NCI-H1930 (cell line): ENCODE measurements around the gene MACF1.

Experiments used
- DNase-seq, 2 experiments: peaks; one replicate each; lab custom pipeline; 2025; lab: John Stamatoyannopoulos, UW

MACF1 gene

DNA sequence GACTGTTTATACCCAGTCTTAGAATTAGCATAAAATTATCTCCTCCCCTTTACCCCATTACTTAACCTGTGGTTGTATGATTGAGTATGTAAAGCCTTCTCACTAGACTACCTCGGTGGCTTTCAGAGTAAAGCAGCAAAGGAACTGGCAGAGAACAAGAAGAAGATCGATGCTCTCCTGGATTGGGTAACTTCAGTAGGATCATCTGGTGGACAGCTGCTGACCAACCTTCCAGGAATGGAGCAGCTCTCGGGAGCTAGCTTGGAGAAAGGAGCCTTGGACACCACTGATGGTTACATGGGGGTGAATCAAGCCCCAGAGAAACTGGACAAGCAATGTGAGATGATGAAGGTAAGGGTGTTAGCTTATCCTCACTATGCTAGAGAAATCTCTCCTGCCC lies 148.4 kb downstream of the MACF1 start:
- DNase-seq = no peak

DNA sequence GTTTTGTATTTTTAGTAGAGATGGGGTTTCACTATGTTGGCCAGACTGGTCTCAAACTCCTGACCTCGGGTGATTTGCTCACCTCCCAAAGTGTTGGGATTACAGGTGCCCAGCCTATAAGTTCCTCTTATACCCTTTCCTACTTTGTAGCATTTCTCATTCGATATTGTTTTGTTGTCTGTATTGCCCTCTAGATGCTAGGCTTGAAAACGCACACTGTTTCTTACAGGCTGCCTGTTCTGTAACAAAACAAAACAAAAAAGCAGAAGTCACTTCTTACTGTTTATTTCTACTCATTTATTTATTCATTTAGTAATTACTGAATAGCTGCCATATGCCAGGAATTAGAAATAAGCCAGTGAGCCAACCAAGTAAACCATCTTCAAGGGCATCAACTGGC lies 150.1 kb downstream of the MACF1 start:
- DNase-seq = no peak

DNA sequence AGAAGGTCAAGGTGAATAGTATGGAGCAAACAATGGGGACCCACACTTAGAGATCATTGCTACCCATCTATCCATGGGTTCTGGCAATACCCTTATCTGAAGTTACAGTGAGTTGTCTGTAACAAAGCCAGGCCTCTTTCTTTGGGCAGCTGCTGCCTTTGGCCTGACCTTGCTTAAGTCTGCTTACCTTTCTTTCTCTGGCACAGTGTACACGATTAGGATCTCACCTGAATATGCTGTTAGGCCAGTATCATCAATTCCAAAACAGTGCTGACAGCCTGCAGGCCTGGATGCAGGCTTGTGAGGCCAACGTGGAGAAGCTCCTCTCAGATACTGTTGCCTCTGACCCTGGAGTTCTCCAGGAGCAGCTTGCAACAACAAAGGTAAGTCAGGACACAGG lies 154.0 kb downstream of the MACF1 start:
- DNase-seq = no peak

DNA sequence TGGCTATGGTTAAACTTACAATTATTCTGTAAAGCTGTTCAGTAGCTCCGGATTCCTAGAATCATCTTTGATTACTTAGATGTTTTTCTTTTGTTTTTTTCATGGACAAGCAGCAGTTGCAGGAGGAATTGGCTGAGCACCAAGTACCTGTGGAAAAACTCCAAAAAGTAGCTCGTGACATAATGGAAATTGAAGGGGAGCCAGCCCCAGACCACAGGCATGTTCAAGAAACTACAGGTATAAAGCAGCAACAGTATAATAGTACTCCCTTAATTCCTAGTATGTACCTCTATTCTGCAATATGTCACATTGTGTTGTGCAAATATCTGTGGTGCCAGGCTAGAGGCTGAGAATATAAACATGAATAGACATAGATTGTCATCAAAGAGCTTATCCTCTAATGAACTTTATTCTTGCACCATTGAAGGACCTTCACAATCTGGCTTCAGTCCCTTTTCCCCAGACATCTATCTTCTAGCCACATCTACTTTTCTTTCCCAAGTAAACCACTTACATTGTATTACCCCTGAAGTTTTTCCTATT lies 154.6 kb downstream of the MACF1 start:
- DNase-seq = no peak

DNA sequence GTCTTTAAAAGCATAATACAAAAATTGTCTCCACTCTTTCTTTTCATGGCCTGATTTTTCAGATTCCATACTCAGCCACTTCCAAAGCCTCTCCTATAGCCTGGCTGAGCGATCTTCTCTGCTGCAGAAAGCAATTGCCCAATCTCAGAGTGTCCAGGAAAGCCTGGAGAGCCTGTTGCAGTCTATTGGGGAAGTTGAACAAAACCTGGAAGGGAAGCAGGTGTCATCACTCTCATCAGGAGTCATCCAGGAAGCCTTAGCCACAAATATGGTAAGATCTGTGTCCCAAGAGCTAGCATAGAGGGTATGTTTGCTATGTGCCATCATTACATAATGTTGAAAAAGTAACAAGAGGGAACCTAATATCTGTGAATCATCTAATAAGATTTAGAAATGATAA lies 156.2 kb downstream of the MACF1 start:
- no peak for DNase-seq

DNA sequence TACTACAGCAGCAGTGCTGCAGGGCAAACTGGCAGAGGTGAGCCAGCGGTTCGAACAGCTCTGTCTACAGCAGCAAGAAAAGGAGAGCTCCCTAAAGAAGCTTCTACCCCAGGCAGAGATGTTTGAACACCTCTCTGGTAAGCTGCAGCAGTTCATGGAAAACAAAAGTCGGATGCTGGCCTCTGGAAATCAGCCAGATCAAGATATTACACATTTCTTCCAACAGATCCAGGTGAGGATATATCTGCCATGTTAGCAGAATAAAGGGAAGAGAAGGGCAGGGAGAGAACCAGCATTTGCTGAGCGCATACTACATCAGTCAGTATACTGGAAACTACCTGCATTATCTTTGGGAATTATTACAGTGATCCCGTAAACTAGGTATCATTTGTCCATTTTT lies 157.0 kb downstream of the MACF1 start:
- no peak for DNase-seq

DNA sequence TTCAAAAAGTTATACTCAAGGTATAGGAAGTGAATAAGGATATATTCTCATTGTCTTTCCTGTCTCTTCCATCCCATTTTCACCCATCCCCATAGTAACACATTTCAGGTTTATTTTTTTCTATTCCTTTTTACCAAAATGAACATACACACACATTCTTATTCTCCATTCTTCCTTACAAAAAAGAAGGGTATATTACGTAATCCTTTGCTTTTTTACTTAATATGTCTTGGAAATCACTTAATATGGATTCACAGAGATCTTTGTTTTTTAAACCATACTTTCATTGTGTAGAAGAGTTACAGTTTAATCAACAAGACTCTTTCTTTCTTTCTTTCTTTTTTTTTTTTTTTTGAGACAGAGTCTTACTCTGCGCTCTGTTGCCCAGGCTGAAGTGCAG lies 158.8 kb downstream of the MACF1 start:
- DNase-seq = no peak

DNA sequence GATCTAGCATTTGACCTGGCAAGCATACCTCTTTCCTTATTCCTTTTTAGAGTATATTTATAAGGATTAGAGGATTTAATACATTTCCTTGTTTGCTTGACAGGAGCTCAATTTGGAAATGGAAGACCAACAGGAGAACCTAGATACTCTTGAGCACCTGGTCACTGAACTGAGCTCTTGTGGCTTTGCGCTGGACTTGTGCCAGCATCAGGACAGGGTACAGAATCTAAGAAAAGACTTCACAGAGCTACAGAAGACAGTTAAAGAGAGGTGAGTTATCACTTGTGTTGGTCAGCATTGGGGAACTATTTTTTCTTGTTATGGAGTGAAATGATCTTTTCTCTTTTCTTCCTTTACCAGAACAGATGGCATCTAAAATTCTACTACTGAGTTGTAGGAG lies 163.6 kb downstream of the MACF1 start:
- no peak for DNase-seq

DNA sequence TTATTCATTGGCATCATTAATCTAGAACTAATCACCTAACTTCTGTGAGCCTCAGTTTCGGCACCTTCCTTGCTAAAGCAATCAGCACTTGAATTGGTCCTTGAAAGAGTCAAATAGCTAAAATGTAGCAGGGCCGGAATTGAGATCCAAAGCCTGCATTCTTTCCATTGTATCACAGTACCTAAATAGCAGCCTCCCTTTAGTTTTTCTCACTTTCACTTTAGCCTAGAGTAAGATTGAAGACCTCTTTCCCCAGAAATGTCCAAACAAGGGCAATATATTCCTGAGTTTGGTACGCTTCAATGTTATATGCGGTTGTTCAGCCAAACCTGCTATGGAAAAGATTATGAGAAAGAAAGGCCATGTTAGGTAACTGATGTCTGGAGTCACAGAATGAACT lies 165.1 kb downstream of the MACF1 start:
- no peak for DNase-seq

DNA sequence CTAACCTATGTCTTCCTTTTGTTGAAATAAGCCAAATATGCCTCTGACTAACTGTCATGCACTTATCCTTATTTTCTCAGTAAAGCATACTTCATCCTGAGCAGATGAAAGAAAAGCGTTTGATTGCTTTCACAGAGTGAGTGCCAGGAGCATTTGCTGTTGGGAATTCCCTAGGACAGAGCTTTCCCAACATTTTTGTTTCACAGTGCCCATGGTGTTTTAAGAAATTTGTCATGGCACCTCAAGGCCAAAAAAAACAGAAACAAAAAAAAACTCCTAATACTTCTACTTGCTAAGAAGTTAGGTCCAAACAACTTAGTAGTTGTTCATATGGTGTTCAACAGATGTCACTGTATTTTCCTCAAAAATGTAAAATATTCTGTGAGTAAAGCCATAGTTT lies 166.1 kb downstream of the MACF1 start:
- DNase-seq = no peak

DNA sequence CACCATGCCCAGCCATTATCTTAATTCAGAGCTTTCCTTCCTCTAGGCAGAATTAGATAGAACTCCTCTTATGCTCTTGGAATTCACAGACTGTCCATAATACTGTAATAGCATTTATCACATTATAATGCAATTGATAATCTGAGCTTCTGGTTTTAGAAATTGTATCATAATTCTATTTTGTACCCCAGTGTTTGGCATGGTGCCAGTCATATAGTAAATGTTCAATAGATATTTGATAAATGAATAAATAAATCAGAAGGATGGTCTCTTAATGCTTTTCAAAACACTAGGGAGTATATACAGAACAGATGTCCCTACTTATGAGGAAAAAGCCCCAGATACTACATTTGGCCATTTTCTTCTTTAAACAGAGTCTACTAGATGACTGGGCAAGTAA lies 167.6 kb downstream of the MACF1 start:
- no peak for DNase-seq

DNA sequence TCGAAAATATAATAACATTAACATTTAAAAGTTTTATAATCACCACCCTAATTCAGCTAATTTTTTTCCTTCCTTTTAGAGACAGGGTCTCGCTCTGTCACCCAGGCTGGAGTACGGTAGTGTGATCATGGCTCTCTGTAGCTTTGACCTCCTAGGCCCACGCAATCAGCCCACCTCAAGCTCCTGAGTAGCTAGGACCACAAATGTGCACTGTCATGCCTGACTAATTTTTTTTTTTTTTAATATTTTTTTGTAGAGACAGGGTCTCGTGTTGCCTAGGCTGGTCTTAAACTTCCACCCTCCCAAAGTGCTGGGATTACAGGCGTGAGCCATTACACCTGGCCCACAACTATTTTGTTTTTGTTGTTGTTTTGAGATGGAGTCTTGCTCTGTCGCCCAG lies 172.2 kb downstream of the MACF1 start:
- DNase-seq = no peak

DNA sequence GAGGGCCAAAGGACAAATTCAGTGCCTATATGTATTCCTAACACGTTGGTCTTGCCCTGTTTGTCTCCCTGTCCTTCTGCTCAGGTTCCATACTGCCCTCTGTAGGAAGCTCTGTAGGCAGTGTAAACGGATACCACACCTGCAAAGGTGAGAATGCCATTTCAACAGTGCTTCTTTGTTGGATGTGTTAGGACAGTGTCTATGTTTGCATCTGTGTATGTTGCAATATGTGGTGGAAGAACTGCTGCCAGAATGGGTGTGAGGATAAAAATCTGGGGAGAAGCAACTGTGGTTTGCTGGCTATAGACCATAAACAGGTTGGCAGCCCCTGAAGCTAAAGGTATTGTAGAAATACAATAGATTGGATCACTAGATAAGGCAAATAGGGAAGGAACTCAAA lies 173.9 kb downstream of the MACF1 start:
- peak in 1 of 2 experiments; percentile 16 for DNase-seq

DNA sequence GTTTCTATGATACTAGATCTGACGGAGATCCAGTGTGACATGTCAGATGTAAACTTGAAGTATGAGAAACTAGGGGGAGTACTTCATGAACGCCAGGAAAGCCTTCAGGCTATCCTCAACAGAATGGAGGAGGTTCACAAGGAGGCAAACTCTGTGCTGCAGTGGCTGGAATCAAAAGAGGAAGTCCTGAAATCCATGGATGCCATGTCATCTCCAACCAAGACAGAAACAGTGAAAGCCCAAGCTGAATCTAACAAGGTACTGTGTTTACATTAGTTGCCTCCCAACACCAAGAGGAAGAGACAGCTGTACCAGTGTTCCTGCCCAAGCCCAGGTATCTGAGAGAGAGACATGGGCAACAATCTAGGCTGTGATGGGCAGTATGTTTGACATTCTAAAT lies 174.7 kb downstream of the MACF1 start:
- DNase-seq = no peak

DNA sequence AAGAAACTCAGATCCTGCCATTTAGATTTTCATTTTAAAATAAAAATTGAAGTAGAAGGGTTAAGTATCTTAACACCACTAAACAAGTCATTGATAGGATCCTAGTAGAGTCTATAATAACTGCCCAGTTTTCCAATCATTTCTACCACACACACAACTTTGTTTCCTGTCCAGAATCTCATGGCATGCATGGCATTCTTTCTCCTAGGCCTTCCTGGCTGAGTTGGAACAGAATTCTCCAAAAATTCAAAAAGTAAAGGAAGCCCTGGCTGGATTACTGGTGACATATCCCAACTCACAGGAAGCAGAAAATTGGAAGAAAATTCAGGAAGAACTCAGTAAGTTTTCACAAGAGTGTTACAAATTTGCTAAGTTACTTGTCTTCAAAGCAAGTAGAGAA lies 175.5 kb downstream of the MACF1 start:
- no peak for DNase-seq

DNA sequence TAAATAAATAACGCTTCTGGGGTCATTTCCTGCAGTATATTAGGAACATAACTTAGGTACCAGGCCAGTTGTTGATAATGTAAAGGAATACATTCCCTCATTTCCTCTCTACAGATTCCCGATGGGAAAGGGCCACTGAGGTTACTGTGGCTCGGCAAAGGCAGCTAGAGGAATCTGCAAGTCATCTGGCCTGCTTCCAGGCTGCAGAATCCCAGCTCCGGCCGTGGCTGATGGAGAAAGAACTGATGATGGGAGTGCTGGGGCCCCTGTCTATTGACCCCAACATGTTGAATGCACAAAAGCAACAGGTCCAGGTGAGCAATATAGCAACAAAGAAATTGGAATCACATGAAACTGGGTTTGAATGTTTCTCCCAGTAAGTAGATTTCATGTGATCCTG lies 177.3 kb downstream of the MACF1 start:
- no peak for DNase-seq

DNA sequence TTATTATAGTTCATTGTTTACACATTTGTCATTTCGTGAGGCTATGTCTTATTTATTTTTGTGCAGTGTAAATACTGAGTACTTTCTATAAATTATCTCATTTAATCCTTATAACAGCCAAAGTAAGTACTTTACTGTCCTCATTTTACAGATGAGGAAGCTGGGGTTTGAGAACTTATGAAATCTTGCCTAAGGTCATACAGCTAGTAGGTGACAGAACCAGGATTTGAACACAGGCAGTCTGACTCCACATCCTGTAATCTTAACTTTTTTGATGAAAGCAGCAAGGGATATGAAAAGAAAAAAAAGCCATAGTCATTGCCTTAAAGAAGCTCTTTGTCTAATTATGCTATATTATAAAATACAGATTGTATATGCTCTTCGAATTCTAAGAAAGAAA lies 179.8 kb downstream of the MACF1 start:
- DNase-seq = no peak

DNA sequence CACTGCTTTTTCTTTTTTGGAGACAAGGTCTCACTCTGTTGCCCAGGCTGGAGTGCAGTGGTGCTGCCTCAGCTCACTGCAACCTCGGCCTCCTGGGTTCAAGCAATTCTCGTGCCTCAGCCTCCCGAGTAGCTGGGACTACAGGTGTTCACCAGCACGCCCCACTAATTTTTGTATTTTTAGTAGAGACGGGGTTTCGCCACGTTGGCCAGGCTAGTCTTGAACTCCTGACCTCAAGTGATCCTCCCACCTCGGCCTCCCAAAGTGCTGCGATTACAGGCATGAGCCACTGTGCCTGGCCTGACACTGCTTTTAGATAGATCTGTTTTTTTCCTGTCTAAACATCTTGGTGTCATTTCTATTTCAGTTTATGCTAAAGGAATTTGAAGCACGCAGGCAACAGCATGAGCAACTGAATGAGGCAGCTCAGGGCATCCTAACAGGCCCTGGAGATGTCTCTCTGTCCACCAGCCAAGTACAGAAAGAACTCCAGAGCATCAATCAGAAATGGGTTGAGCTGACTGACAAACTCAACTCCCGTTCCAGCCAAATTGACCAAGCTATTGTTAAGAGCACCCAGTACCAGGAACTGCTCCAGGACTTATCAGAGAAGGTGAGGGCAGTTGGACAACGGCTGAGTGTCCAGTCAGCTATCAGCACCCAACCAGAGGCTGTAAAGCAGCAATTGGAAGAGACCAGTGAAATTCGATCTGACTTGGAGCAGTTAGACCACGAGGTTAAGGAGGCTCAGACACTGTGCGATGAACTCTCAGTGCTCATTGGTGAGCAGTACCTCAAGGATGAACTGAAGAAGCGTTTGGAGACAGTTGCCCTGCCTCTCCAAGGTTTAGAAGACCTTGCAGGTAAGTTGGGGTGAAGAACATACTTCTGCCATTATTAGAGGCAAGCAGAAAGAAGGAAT lies 180.8 kb downstream of the MACF1 start:
- no peak for DNase-seq

DNA sequence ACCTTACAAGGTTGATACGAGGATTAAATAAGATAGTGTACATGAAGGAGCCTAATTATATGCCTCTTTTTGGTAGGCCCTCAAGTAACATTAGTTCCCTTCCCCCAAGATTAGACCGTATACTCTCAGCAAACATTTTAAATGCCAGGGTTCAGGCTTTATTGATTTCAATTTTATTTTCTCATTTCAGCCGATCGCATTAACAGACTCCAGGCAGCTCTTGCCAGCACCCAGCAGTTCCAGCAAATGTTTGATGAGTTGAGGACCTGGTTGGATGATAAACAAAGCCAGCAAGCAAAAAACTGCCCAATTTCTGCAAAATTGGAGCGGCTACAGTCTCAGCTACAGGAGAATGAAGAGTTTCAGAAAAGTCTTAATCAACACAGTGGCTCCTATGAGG lies 182.5 kb downstream of the MACF1 start:
- no peak for DNase-seq

DNA sequence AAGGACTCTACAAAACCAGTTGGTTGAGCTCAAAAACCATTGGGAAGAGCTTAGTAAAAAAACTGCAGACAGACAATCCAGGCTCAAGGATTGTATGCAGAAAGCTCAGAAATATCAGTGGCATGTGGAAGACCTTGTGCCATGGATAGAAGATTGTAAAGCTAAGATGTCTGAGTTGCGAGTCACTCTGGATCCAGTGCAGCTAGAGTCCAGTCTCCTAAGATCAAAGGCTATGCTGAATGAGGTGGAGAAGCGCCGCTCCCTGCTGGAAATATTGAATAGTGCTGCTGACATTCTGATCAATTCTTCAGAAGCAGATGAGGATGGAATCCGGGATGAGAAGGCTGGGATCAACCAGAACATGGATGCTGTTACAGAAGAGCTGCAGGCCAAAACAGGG lies 183.0 kb downstream of the MACF1 start:
- no peak for DNase-seq

DNA sequence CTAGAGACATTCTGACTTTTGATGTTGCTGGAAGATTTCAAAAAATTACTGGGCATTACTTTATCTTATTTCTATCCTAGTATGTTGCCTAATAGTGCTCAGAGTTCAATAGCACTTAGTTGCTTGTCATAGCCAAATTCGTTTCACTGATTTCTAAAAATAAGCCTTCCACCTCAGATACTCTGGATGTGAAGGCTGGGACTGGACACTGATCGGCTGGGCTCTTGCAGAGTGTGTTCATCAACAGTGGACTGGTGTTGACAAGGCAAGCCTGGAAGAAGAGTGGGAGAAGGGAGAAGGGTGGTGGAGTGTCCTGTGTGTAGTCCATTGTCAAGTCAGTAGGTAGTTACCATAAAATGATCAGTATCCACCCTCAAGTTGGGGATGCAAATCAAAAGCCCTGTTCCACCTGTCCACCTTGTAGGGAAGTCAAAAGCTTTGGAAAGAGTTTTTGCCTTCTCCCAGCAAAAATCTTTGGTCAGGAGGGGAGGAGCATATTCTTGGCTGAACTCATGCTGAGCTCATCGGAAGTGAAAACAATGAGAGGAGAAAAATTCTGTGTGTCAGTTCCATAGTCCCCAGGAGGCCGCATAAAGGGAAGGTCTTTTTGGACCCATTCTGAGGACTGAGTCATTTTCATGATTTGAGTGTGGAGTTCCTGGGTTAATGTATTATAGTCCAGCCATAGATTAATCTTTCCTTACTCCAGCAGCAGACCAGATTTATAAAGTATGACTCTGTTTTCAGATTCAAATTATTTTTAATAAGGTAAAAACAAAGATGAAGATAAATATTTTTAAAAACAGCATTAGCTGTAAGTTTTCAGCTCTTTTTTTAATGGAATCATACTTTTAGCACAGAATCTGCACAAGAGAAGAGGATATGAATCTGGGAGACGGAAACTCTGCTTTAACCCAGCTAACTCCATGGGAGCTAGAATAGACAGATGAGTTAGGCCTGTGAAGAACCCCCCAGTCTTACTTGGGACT lies 187.5 kb downstream of the MACF1 start:
- no peak for DNase-seq

DNA sequence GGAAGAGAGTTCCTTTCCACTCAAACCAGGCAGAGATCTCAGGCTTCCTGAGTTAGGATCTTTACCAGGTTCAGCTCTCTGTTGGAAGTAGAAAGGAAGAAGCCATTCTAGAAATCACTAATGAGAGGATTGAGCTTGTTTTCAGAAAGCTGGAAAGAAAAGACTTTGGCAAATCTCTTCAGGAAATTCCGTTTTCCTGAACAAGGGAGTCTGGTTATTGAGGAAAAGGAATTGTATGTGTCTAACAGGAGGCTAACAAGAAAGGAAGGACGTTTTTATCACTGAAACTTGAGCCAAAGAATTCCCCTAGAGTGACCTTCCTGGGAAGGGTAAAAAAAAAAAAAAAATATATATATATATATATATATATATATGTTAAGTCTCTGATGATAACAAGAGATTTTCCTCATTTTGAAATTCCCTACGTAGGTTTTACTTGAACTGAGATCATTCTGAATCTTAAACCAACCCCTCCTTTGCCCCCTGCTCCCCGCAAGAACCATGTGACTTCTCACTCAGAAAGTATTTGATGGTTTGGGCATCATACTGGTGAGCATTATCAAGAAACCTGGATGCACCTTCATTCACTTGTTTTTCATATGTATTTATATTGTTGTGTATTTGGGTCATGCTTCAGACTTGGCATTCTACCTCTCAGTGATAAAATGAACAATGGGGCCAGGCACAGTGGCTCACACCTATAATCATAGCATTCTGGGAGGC lies 188.5 kb downstream of the MACF1 start:
- no peak for DNase-seq
